Activated naive CD4-positive, alpha-beta T cell treated with anti-CD3 and anti-CD28 coated beads, Interleukin-2, amount 50 U/mL, for 16 hours (primary cell): ENCODE data around the gene RAP1GAP.
"Not testable (repeated sequence)": the region's sequence is repeated elsewhere in the genome, so short reads cannot be mapped to it uniquely, and the experiment has no call there.

Experiments
- DNase-seq: peaks from one replicate; pipeline ENCODE4 v3.0.0-alpha.2; 2020

Gene RAP1GAP

GRCh38 chr1:21641967-21642739 lies 27.0 kb downstream of the RAP1GAP start:
- DNase-seq, result no peak

GRCh38 chr1:21641537-21641936 lies 27.6 kb downstream of the RAP1GAP start:
- no peak for DNase-seq

GRCh38 chr1:21641076-21641475 lies 28.1 kb downstream of the RAP1GAP start:
- no peak for DNase-seq

DNA sequence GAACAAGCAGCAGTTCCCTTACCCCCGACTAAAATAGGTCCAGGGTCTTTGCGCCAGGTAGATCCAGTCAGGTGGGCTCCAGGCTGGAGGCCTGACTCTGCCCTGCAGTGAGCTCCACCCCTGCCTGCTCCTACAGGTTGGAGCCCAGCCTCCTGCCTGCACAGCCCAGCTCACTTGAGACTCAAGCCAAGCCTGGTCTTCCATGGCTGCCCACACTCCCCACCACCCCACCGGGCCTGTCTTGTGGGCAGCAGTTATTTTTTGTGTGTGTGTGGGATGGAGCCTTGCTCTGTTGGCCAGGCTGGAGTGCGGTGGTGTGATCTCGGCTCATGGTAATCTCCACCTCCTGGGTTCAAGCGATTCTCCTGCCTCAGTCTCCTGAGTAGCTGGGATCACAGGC lies 28.5 kb downstream of the RAP1GAP start:
- DNase-seq, result no peak

- no peak for DNase-seq
Measured at GRCh38 chr1:21639594-21640041, 29.5 kb downstream of the RAP1GAP start.

DNA sequence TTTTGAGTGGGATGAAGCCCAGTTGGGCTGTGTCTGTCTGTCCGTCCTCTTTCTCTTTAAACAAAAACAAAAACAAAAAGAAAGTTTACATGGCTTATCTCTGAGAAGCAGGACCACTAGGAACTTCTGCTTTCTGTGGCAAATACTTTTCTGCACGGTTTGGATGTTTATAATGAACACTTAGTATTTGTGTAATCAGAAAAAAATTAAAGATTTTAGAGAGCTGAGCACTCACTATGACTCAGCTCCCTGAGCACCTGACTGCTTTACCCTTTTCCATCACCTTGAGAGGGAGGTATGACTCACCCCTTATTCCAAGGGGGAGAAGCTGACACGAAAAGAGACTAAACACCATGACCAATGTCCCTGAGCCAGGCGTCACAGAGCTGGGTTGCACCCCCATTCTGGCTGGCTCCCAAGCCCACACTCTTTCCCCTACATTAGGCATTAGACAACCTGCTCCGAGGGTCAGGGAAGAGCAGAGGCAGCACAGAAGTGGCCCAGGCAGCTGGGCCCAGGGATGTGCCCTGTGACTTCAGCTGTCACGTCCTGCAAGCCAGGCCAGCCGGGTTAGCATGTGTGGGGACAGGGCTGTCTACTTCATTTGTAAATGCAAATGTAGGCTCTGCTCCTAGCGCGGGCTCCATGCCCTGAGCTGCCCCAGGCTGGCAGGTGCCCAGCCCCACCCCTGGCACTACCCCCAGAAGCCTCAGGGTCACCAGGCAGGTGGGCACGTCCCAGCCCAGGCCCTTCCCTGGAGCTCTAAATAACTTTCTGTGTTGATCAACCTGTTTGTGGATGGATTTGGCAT lies 30.4 kb downstream of the RAP1GAP start:
- no peak for DNase-seq

GRCh38 chr1:21637514-21637913 lies 31.6 kb downstream of the RAP1GAP start:
- DNase-seq, result no peak

DNA sequence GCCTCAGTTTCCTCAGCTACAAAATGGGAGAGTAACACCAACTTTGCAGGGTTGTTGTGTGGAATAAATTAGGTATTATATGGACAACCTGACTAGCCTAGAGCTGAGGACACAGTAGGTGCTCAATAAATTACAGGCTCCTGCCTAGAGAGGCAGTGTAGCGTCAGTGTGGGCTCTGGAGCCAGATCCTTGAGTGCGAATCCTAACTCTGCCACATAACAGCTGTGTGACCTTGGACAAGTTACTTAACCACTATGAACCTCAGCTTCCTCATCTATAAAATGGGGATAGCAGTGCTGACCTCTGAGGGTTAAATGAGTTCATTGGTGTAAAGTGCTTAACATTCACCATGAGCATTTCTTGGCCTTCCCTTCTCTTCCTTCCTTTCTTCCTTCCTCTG lies 33.1 kb downstream of the RAP1GAP start:
- DNase-seq, result no peak

GRCh38 chr1:21634806-21635535 lies 34.2 kb downstream of the RAP1GAP start:
- DNase-seq, result no peak

- DNase-seq, result no peak
Measured at GRCh38 chr1:21633992-21634805, 35.0 kb downstream of the RAP1GAP start.

DNA sequence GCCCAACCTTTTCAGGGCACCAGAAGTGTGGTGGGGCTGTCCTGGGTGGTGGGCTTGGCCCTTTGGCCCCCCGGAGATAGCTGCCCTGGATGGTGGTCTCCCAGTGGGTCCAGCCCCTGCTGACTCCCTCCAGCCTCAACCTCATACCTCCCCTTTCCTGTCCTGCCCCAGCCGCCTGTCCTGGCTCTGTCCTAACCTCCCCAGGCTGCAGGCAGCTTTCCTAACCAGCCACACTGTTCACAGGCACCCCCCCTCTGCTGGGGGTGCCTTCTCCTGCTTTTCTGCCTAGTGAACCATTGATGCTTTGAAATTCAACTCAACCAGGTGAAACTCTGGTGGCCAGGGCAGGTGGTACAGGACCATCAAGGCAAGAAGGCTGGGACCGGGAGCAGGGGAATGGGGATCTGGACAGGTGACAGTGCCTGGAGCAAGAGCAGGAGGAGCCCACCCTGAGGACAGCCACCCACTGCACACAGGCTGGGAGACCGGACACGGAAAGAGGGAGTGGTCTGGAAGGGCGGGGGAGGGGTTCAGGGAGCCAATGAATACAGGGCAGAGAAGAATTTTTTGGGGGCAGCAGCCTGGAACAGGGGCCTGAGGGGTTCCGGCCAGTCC lies 35.9 kb downstream of the RAP1GAP start:
- DNase-seq, result no peak

- no peak for DNase-seq
Measured at GRCh38 chr1:21631944-21632887, 36.9 kb downstream of the RAP1GAP start.

GRCh38 chr1:21631590-21631943 lies 37.6 kb downstream of the RAP1GAP start:
- not testable (repeated sequence) for DNase-seq

- DNase-seq, result no peak
Measured at GRCh38 chr1:21630571-21631343, 38.4 kb downstream of the RAP1GAP start.

DNA sequence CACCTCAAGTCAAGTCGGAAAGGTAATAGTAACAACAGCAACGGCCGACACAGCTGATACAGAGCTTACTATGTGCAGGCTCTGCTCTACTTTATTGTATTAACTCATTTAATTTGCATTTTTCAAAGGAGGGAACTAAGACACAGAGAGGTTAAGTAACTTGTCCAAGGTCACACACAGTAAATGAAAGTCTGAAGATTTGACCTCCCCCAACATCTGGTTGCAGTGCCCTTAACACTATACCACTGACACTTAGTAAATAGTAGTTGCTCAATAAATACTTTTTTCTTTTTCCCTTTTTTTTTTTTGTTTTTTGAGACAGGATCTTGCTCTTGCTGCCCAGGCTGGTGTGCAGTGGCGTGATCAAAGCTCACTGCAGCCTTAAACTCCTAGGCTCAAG lies 39.2 kb downstream of the RAP1GAP start:
- DNase-seq, result no peak

DNA sequence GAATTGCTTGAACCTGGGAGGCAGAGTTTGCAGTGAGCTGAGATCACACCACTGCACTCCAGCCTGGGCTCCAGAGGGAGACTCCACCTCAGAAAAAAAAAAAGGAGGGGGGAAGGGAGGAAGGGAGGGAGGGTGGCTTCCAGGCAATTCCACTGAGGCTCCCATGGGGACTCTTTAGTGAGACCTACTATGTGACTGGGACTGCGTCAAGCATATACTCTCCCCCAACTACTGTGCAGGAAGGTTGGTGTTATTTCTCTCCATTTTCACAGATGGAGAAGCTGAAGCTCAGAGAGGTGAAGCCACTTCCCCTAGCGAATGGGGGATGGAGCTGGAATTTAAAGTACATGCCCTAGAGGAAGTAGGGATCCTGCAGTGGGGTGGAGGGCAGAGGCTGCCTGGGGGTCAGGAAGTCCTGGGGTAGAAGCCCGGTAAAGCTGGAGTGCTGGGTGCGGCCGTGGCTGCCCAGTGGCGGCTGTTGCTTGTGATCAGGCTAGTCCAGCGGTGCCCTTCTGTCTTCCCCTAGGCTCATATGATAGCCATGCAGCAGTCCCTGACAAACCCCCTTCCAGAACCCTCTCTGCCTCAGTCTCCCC lies 40.3 kb downstream of the RAP1GAP start:
- DNase-seq, result no peak

DNA sequence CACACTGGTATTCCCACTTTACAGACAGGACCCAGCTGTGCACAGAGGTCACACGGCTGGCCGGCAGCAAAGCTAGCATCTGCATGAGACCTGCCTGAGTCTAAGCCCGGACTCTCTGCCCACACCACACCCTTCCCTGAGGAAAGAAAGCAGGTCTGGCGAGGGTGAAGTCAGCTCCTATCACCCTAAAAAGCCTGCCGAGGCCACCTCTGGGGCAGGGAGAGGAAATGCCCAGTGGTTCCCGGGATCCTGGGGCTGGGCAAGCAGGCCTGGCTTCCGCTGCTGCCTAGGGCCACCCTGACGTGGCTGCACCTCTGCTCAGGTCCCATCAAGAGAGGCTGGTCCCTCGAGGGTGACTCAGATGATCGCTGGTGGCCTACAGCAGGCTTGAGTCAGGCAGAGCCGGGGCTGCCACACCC lies 42.2 kb downstream of the RAP1GAP start:
- no peak for DNase-seq

- DNase-seq, result no peak
Measured at GRCh38 chr1:21625390-21626190, 43.6 kb downstream of the RAP1GAP start.
